Measurements from ENCODE around the gene MED10. TPM values are rescaled to one million over a fixed set of nuclear protein-coding genes. Genes with fewer than 3 reads are reported as not detected.

MED10 gene
- total RNA-seq, 4 donors from 2014 or later = 20.3 to 41.4 (median 27.9) TPM

GRCh38 chr5:6377582-6377904, 804 bp downstream of the MED10 start:
- TF ChIP-seq EP300 (IDR thresholded peaks at IDR 0.05) (no peak), POLR2A (IDR thresholded peaks at IDR 0.05) (no peak), CTCF (IDR thresholded peaks at IDR 0.05) (no peak)
- 26 to 44% methylated on average over 6 of the region's 6 CpGs for WGBS, 2 donors
- H3K9me3 ChIP-seq = no peaks in the 10 kb centered on the region
- H3K36me3 ChIP-seq = peaks cover 0 to 41% (median 0%) of the 10 kb centered on the region in 3 donors
- peaks cover 0 to 32% (median 11%) of the 10 kb centered on the region in 4 donors for H3K4me1 ChIP-seq
- peak overlapping the region; percentile 74 to 99 (median 92) for H3K4me3 ChIP-seq
- DNase-seq (ENCODE audit: low spot score in 2 of 2) = no peak
- H3K27me3 ChIP-seq = no peaks in the 10 kb centered on the region
- H3K27ac ChIP-seq = peak overlapping the region in 3 of 4 donors; percentile 88 to 91 (median 90)

- TF ChIP-seq CTCF (IDR thresholded peaks at IDR 0.05) (no peak), POLR2A (IDR thresholded peaks at IDR 0.05) (no peak), EP300 (IDR thresholded peaks at IDR 0.05) (no peak)
- H3K36me3 ChIP-seq = peaks cover 0 to 46% (median 0%) of the 10 kb centered on the region in 3 donors
- no peaks in the 10 kb centered on the region for H3K27me3 ChIP-seq
- H3K4me1 ChIP-seq = peaks cover 0 to 32% (median 11%) of the 10 kb centered on the region in 4 donors
- peak overlapping the region; percentile 74 to 99 (median 92) for H3K4me3 ChIP-seq
- H3K27ac ChIP-seq = peak overlapping the region in 2 of 4 donors; percentile 88 to 90
- WGBS, 2 donors = 77 to 85% methylated on average over 11 of the region's 11 CpGs
- H3K9me3 ChIP-seq = no peaks in the 10 kb centered on the region
- DNase-seq (ENCODE audit: low spot score in 2 of 2) = no peak
Observed at GRCh38 chr5:6376974-6377520, 1.3 kb downstream of the MED10 start.

- no peak for DNase-seq (ENCODE audit: low spot score in 2 of 2)
- Histone ChIP-seq H3K36me3 (peaks cover 0 to 83% (median 10%) of the 10 kb centered on the region in 3 donors), H3K9me3 (no peaks in the 10 kb centered on the region), H3K4me3 (no peak overlapping the region), H3K4me1 (peaks cover 0 to 25% (median 11%) of the 10 kb centered on the region in 4 donors), H3K27me3 (no peaks in the 10 kb centered on the region), H3K27ac (no peak overlapping the region)
- 91 to 92% methylated on average over 17 of the region's 17 CpGs for WGBS, 2 donors
- TF ChIP-seq EP300 (IDR thresholded peaks at IDR 0.05) (no peak), POLR2A (IDR thresholded peaks at IDR 0.05) (no peak), CTCF (IDR thresholded peaks at IDR 0.05) (no peak)
Observed at GRCh38 chr5:6373081-6373846, 5.1 kb downstream of the MED10 start.

- TF ChIP-seq EP300 (IDR thresholded peaks at IDR 0.05) = no peak
- no peak for TF ChIP-seq CTCF (IDR thresholded peaks at IDR 0.05)
- no peak for TF ChIP-seq POLR2A (IDR thresholded peaks at IDR 0.05)
- no peak overlapping the region for H3K4me3 ChIP-seq
- WGBS, 2 donors = 89 to 90% methylated on average over 22 to 23 of the region's 23 CpGs
- no peaks in the 10 kb centered on the region for H3K9me3 ChIP-seq
- H3K27ac ChIP-seq = no peak overlapping the region
- no peak for DNase-seq (ENCODE audit: low spot score in 2 of 2)
- H3K36me3 ChIP-seq = peaks cover 0 to 88% (median 10%) of the 10 kb centered on the region in 3 donors
- H3K27me3 ChIP-seq = no peaks in the 10 kb centered on the region
- H3K4me1 ChIP-seq = peaks cover 0 to 22% (median 8%) of the 10 kb centered on the region in 4 donors
Observed at GRCh38 chr5:6372251-6373080, 5.9 kb downstream of the MED10 start.
